Suprapubic skin (tissue), 3 donors: ENCODE results near the gene CLN3.
"Not testable (repeated sequence)": the region's sequence is repeated elsewhere in the genome, so short reads cannot be mapped to it uniquely, and the experiment has no call there.

Experiments used
- EP300 ChIP-seq: sonication (generic); formaldehyde crosslinking; IDR thresholded peaks from one replicate; pipeline ENCODE4 v1.6.1; 2017; ENCODE audit warnings: antibody characterized with exemption
- POLR2A ChIP-seq, 2 donors: fragments of 450-650 bp; IDR thresholded peaks; one replicate each; pipeline ENCODE4 v1.6.1; 2017; ENCODE audit warnings: antibody characterized with exemption in 2 of 2, mild to moderate bottlenecking in 2 of 2, moderate library complexity in 2 of 2
- TF ChIP-seq, protein P1 (sequence below), 2 donors: fragments of 200-600 bp in 1 of 2; fragments of 450-650 bp in 1 of 2; sonication (generic) in 1 of 2; IDR thresholded peaks; one replicate each; pipeline ENCODE4 v1.5.1; 2016 to 2019; ENCODE audit warnings: antibody characterized with exemption in 2 of 2, mild to moderate bottlenecking in 1 of 2, moderate library complexity in 1 of 2

DNA sequence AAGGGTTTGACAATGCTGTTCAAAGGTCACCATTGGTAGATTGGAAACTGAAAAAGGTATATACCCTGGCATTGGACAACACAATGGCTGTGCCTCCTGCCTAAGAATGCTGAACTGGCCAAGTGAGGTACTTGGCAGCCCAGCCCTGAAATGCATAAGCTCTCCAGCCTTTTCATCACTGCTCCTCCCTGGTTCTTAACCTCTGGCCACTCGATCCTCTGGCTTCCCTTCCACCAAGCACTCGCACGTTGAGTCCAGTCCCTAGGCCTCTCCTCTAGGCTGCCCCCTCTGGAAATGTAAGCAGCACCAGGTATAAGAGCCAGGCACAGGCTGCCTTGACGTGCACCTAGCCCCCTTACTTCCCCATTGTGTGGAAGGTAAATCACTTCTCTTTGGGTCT, 45.5 kb downstream of the CLN3 start:
- TF ChIP-seq POLR2A (IDR thresholded peaks at IDR 0.05); EP300: not testable (repeated sequence)
- TF ChIP-seq, protein P1, sequence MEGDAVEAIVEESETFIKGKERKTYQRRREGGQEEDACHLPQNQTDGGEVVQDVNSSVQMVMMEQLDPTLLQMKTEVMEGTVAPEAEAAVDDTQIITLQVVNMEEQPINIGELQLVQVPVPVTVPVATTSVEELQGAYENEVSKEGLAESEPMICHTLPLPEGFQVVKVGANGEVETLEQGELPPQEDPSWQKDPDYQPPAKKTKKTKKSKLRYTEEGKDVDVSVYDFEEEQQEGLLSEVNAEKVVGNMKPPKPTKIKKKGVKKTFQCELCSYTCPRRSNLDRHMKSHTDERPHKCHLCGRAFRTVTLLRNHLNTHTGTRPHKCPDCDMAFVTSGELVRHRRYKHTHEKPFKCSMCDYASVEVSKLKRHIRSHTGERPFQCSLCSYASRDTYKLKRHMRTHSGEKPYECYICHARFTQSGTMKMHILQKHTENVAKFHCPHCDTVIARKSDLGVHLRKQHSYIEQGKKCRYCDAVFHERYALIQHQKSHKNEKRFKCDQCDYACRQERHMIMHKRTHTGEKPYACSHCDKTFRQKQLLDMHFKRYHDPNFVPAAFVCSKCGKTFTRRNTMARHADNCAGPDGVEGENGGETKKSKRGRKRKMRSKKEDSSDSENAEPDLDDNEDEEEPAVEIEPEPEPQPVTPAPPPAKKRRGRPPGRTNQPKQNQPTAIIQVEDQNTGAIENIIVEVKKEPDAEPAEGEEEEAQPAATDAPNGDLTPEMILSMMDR (IDR thresholded peaks at IDR 0.05), result not testable (repeated sequence)
